SU-DHL-6 (cell line): Measurements from ENCODE around the gene STX16.

Experiments
- EZH2phosphoT487 ChIP-seq: fragments of 200-600 bp; sonication (generic), shearing (Covaris generic); conservative IDR thresholded peaks from 2 replicates; pipeline ENCODE4 v1.6.1; 2018; ENCODE audit warnings: mild to moderate bottlenecking, antibody characterized with exemption, low read length, moderate library complexity, mixed read lengths
- TF ChIP-seq, protein P1 (sequence below): fragments of 200-600 bp; sonication (generic); IDR thresholded peaks from one replicate; pipeline ENCODE4 v1.5.1; 2017; ENCODE audit warnings: antibody characterized with exemption, mild to moderate bottlenecking, low read length, moderate library complexity; ENCODE audit not compliant: insufficient read depth, poor library complexity, severe bottlenecking

DNA sequence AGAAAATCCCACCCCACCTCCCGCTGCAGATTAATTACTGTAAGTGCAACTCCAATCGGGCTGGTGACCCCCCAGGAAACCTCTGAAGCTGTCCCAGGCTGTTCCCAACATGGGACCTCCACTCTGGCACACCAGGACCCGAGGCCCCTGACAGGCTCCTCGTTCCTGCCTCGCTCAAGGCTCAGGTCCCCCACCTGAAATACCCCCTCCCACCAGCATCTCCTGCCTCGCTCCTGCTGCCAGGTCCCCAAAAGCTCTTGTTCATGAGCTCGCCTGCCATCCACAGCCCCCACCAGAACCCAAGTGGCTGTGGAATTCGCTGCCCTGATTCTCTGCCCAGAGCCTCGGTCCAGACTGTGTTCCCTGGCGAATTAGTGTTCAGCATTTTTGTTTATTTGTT lies 67.6 kb downstream of the STX16 start:
- TF ChIP-seq, protein P1, sequence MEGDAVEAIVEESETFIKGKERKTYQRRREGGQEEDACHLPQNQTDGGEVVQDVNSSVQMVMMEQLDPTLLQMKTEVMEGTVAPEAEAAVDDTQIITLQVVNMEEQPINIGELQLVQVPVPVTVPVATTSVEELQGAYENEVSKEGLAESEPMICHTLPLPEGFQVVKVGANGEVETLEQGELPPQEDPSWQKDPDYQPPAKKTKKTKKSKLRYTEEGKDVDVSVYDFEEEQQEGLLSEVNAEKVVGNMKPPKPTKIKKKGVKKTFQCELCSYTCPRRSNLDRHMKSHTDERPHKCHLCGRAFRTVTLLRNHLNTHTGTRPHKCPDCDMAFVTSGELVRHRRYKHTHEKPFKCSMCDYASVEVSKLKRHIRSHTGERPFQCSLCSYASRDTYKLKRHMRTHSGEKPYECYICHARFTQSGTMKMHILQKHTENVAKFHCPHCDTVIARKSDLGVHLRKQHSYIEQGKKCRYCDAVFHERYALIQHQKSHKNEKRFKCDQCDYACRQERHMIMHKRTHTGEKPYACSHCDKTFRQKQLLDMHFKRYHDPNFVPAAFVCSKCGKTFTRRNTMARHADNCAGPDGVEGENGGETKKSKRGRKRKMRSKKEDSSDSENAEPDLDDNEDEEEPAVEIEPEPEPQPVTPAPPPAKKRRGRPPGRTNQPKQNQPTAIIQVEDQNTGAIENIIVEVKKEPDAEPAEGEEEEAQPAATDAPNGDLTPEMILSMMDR = no peak
- TF ChIP-seq EZH2phosphoT487 = no peak
